CD4-positive, alpha-beta T cell treated with Interferon alpha-2 for 1 hour (primary cell): ENCODE results near the gene CTU2.

Source experiments
- DNase-seq, 2 donors: peaks; one replicate each; pipeline ENCODE4 v3.0.0-alpha.2; 2020 to 2022

The CTU2 gene

GRCh38 chr16:88764080-88764479, 57.8 kb downstream of the CTU2 start:
- DNase-seq: no peak

- no peak for DNase-seq
Measured at GRCh38 chr16:88764913-88765349, 58.6 kb downstream of the CTU2 start.
